Measurements from ENCODE around the gene RNF220. TPM values are rescaled to one million over a fixed set of nuclear protein-coding genes. Genes with fewer than 3 reads are reported as not detected.
A peak's percentile ranks its signal among the peaks of the same experiment; 100 is the strongest.

Gene RNF220
- total RNA-seq, 1 experiment from 2014 or later, result 92.4 TPM

DNA sequence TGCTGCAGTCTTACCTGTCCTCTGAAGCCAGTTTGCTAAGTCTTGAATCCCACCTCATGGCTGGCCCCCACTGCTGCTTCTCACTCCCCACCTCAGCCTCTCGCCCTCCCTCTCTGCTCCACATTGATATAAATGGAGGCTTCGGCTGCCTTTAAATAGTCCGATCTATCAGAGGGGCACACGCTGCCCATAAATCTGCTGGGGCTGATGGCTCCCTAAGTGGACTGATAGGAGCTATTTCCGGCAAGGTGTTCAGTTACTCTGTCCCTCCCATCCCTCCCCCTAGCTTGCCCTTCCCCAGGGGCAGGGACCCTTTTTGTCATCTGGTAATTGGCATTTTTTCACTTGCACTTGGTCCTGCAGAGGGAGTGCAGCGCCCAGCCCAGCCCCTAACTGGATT is 160.8 kb downstream of the RNF220 start:
- Mint-ChIP-seq H3K27me3 (ENCODE audit: insufficient read depth, unreplicated experiment) (no peaks in the 10 kb centered on the region), H3K9me3 (ENCODE audit: unreplicated experiment) (no peaks in the 10 kb centered on the region), H3K4me1 (ENCODE audit: low read depth, unreplicated experiment) (peaks cover 10% of the 10 kb centered on the region), H3K36me3 (ENCODE audit: insufficient read depth, unreplicated experiment) (peaks cover 6% of the 10 kb centered on the region), H3K4me3 (ENCODE audit: unreplicated experiment) (no peak overlapping the region), H3K27ac (ENCODE audit: unreplicated experiment) (no peak overlapping the region)
- TF ChIP-seq, protein P1, sequence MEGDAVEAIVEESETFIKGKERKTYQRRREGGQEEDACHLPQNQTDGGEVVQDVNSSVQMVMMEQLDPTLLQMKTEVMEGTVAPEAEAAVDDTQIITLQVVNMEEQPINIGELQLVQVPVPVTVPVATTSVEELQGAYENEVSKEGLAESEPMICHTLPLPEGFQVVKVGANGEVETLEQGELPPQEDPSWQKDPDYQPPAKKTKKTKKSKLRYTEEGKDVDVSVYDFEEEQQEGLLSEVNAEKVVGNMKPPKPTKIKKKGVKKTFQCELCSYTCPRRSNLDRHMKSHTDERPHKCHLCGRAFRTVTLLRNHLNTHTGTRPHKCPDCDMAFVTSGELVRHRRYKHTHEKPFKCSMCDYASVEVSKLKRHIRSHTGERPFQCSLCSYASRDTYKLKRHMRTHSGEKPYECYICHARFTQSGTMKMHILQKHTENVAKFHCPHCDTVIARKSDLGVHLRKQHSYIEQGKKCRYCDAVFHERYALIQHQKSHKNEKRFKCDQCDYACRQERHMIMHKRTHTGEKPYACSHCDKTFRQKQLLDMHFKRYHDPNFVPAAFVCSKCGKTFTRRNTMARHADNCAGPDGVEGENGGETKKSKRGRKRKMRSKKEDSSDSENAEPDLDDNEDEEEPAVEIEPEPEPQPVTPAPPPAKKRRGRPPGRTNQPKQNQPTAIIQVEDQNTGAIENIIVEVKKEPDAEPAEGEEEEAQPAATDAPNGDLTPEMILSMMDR (IDR thresholded peaks at IDR 0.05; ENCODE audit: insufficient read depth in 1 of 2, low read depth in 1 of 2, low read length in 1 of 2, severe bottlenecking in 1 of 2, unreplicated experiment in 1 of 2), result no peak
- H3K4me3 ChIP-seq (ENCODE audit: low read depth, low read length), result no peak overlapping the region
- ChIA-PET POLR2A (no interaction called here), CTCF (no interaction called here)
- DNase-seq, result no peak
- intact Hi-C loops (cut with micrococcal nuclease; ENCODE audit: unreplicated experiment), result no loop called here
- peaks cover 14% of the 10 kb centered on the region for H3K4me1 ChIP-seq
- no TSS peak for BruUV-seq (replicated peaks)
- H3K27me3 ChIP-seq (replicated peaks; ENCODE audit: control insufficient read depth, insufficient read depth, low read length), result no peaks in the 10 kb centered on the region
- H3K36me3 ChIP-seq (ENCODE audit: control insufficient read depth, insufficient read depth, low read length), result no peaks in the 10 kb centered on the region
- H3K9me3 ChIP-seq, result no peaks in the 10 kb centered on the region

DNA sequence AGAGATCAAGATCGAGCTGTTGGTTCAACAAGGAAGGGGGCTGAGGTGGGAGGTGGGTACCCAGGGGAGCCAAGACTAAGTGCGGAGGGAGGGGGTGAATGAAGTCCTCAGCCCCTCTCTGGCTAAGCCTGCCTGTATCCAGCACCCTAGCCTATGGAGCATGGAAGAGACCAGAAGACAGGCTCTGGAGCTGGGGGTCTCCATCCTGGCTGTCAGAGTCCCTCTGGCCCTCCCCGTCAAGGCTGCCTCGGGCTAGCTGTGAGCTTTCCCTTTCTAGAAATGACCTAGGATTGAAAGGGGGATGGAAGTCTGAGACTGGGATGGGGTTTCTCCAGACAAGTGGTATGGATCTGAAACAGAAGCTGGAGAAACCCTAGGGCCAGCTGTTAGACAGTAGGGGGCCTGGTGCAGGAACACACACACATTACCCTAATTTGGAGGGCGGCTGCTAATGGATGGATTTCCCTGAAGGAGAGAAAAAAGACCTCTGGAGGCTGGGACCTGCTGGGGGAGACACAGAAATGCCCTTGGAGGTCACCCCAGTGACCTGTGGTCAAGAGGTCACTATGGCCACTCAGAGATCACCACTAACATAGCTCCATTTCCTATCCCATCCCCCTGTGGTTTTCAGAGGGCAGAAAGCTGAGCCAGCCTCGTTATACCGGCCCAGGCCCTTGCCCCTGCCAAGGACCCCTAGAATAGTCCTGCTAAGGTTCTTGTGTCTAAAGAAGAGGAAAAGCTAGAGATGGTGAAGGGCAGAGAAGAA is 161.4 kb downstream of the RNF220 start:
- Histone ChIP-seq H3K4me3 (ENCODE audit: low read depth, low read length) (no peak overlapping the region), H3K36me3 (ENCODE audit: control insufficient read depth, insufficient read depth, low read length) (no peaks in the 10 kb centered on the region), H3K27me3 (replicated peaks; ENCODE audit: control insufficient read depth, insufficient read depth, low read length) (no peaks in the 10 kb centered on the region), H3K4me1 (peaks cover 14% of the 10 kb centered on the region), H3K9me3 (no peaks in the 10 kb centered on the region)
- DNase-seq, result no peak
- Mint-ChIP-seq H3K9me3 (ENCODE audit: unreplicated experiment) (no peaks in the 10 kb centered on the region), H3K27me3 (ENCODE audit: insufficient read depth, unreplicated experiment) (no peaks in the 10 kb centered on the region), H3K27ac (ENCODE audit: unreplicated experiment) (no peak overlapping the region), H3K4me1 (ENCODE audit: low read depth, unreplicated experiment) (peaks cover 10% of the 10 kb centered on the region), H3K36me3 (ENCODE audit: insufficient read depth, unreplicated experiment) (peaks cover 6% of the 10 kb centered on the region), H3K4me3 (ENCODE audit: unreplicated experiment) (no peak overlapping the region)
- CTCF ChIA-PET, result interaction anchor here (0.6 kb wide), 1 partner anchor 18 kb away, joined by 3 read pairs; no protein-coding TSS in a partner anchor
- intact Hi-C loops (cut with micrococcal nuclease; ENCODE audit: unreplicated experiment), result no loop called here
- TF ChIP-seq, protein P1 (IDR thresholded peaks at IDR 0.05; ENCODE audit: insufficient read depth in 1 of 2, low read depth in 1 of 2, low read length in 1 of 2, severe bottlenecking in 1 of 2, unreplicated experiment in 1 of 2), result no peak
- BruUV-seq (replicated peaks), result no TSS peak
- POLR2A ChIA-PET, result no interaction called here

GRCh38 chr1:44568128-44568900 is 163.3 kb downstream of the RNF220 start:
- DNase-seq, result peak; percentile 17 to 51
- Mint-ChIP-seq H3K4me3 (ENCODE audit: unreplicated experiment) (no peak overlapping the region), H3K27ac (ENCODE audit: unreplicated experiment) (peak overlapping the region; percentile 59), H3K27me3 (ENCODE audit: insufficient read depth, unreplicated experiment) (no peaks in the 10 kb centered on the region), H3K4me1 (ENCODE audit: low read depth, unreplicated experiment) (peaks cover 10% of the 10 kb centered on the region), H3K36me3 (ENCODE audit: insufficient read depth, unreplicated experiment) (peaks cover 6% of the 10 kb centered on the region), H3K9me3 (ENCODE audit: unreplicated experiment) (no peaks in the 10 kb centered on the region)
- ChIA-PET POLR2A (no interaction called here), CTCF (interaction anchor here (0.5 to 0.7 kb wide), 2 partner anchors 16 to 21 kb away, joined by 3 read pairs; no protein-coding TSS in a partner anchor)
- Histone ChIP-seq H3K4me1 (peaks cover 14% of the 10 kb centered on the region), H3K36me3 (ENCODE audit: control insufficient read depth, insufficient read depth, low read length) (no peaks in the 10 kb centered on the region), H3K27me3 (replicated peaks; ENCODE audit: control insufficient read depth, insufficient read depth, low read length) (no peaks in the 10 kb centered on the region), H3K9me3 (no peaks in the 10 kb centered on the region), H3K4me3 (ENCODE audit: low read depth, low read length) (no peak overlapping the region)
- intact Hi-C loops (cut with micrococcal nuclease; ENCODE audit: unreplicated experiment), result no loop called here
- no TSS peak for BruUV-seq (replicated peaks)
- TF ChIP-seq, protein P1 (IDR thresholded peaks at IDR 0.05; ENCODE audit: insufficient read depth in 1 of 2, low read depth in 1 of 2, low read length in 1 of 2, severe bottlenecking in 1 of 2, unreplicated experiment in 1 of 2), result no peak

Data from Caco-2 (cell line).